Smooth muscle cell of the coronary artery (primary cell): ENCODE results near the gene E2F2. TPM values are rescaled to one million over a fixed set of nuclear protein-coding genes. Genes with fewer than 3 reads are reported as not detected.

Experiments used
- total RNA-seq: library from RNA; depleted of rRNA; stranded (reverse); fragments of >200 nt; gene quantifications from 2 replicates; pipeline ENCODE4 v1.2.3, GENCODE V29; 2014; ENCODE audit warnings: low replicate concordance

The E2F2 gene
- total RNA-seq: 0.15 TPM in 1 of 2 replicates, not detected in the other

GRCh38 chr1:23530747-23531561 is at the start of gene E2F2:
Gene E2F2, minus strand, starts transcription at chr1:23531233. Its CDS starts 440 bp downstream, at chr1:23530793.

GRCh38 chr1:23559136-23559984 is 28.3 kb upstream of the E2F2 start, which contains the start of gene ID3:
Gene ID3, minus strand, starts transcription at chr1:23559501. Its CDS starts 75 bp downstream, at chr1:23559426.

GRCh38 chr1:23483321-23484252 is 47.4 kb downstream of the E2F2 start, which contains the start of gene ASAP3:
Gene ASAP3, minus strand, starts transcription at chr1:23484179. Its CDS starts 46 bp downstream, at chr1:23484133.

Other genes starting within 250 kb of the E2F2 start
- 94.8 and 106 TPM in 2 replicates for gene HNRNPR, start 186.9 kb downstream of the E2F2 start, total RNA-seq
- 14.4 and 29.7 TPM in 2 replicates for gene ZNF436, start 161.4 kb downstream of the E2F2 start, total RNA-seq
- 6.2 and 32.6 TPM in 2 replicates for gene TCEA3, start 106.5 kb downstream of the E2F2 start, total RNA-seq
- 22.6 and 83.3 TPM in 2 replicates for gene ASAP3, start 47.1 kb downstream of the E2F2 start, total RNA-seq
- gene ID3, start 28.3 kb upstream of the E2F2 start, total RNA-seq: 12.9 and 509 TPM in 2 replicates
- gene RPL11, start 160.6 kb upstream of the E2F2 start, total RNA-seq: 1,088 and 1,595 TPM in 2 replicates
- 7.3 and 19.5 TPM in 2 replicates for gene ELOA, start 212.2 kb upstream of the E2F2 start, total RNA-seq
- gene PITHD1, start 247.2 kb upstream of the E2F2 start, total RNA-seq: 29.8 and 30.2 TPM in 2 replicates